Measurements from ENCODE around the gene ANO6. TPM values are rescaled to one million over a fixed set of nuclear protein-coding genes. Genes with fewer than 3 reads are reported as not detected.

ANO6 gene
- total RNA-seq, 1 donor from 2014 or later, result 64.1 TPM

DNA sequence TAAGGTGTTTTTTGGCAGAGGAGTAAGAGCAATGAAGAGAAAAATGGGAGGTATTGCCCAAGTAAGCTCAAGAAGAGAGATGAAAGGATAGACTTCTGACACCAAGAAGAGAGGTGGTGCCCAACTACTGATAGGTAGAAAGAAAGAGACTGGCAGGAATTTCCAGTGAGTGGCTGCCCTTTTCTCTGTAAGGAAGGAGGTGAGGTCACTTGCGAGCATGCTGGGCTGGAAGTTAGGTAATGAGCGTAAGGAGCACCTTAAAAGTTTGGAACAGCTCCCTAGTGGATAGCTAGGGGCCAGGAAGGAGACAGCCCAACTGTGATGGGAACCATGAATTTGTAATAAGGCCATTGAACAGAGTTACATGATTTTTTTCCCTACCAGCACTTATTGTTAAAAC, 127.0 kb downstream of the ANO6 start:
- Histone ChIP-seq H3K27ac (no peak overlapping the region), H3K4me3 (no peak overlapping the region), H3K9me3 (no peaks in the 10 kb centered on the region), H3K27me3 (ENCODE audit: low read depth) (no peaks in the 10 kb centered on the region), H3K36me3 (peaks cover 7% of the 10 kb centered on the region), H3K4me1 (no peaks in the 10 kb centered on the region)
- no peak for DNase-seq
- TF ChIP-seq, protein P1, sequence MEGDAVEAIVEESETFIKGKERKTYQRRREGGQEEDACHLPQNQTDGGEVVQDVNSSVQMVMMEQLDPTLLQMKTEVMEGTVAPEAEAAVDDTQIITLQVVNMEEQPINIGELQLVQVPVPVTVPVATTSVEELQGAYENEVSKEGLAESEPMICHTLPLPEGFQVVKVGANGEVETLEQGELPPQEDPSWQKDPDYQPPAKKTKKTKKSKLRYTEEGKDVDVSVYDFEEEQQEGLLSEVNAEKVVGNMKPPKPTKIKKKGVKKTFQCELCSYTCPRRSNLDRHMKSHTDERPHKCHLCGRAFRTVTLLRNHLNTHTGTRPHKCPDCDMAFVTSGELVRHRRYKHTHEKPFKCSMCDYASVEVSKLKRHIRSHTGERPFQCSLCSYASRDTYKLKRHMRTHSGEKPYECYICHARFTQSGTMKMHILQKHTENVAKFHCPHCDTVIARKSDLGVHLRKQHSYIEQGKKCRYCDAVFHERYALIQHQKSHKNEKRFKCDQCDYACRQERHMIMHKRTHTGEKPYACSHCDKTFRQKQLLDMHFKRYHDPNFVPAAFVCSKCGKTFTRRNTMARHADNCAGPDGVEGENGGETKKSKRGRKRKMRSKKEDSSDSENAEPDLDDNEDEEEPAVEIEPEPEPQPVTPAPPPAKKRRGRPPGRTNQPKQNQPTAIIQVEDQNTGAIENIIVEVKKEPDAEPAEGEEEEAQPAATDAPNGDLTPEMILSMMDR (IDR thresholded peaks at IDR 0.05), result no peak
- intact Hi-C loops (cut with DNase I), result no loop called here
- no peak for ATAC-seq

DNA sequence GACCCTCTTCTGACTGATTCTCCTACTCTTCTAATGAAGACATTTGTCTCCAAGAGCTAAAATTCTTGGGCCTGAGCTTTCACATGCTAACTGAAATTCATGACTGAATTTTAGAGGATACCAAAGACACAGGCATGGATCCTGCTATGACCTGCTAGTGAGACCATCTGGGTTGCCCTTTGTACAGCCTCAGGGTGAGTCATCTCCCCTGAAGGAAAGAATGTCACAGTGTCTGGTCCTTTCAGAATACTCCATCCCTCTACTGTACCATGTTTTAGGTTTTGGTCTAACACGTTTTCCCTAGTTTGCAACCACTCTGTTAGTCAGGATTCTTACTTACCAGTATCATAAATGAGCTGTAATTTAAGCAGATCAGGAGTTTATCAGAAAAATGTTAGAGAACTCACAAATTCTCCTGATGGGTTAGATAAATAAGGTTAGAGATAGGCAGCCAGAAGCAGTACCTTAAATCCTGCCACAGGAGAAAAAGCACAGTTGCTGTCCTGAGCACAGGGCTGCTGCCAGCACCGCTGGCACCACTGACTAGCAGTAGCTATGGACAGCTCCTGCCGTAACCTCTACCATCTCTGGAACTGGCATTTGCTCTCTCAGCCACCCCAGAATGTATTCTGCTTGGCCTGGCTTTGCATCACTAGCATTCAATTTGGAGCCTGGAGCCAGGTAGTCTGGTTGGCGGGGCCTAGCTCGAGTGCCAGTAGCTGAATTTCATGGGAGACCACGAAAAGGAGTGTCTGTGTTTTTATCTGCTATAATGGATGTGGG, 127.6 kb downstream of the ANO6 start:
- Histone ChIP-seq H3K4me3 (no peak overlapping the region), H3K27me3 (ENCODE audit: low read depth) (no peaks in the 10 kb centered on the region), H3K4me1 (no peaks in the 10 kb centered on the region), H3K27ac (no peak overlapping the region), H3K36me3 (peaks cover 13% of the 10 kb centered on the region), H3K9me3 (no peaks in the 10 kb centered on the region)
- TF ChIP-seq, protein P1 (IDR thresholded peaks at IDR 0.05), result no peak
- intact Hi-C loops (cut with DNase I), result no loop called here
- DNase-seq, result no peak
- ATAC-seq, result no peak

DNA sequence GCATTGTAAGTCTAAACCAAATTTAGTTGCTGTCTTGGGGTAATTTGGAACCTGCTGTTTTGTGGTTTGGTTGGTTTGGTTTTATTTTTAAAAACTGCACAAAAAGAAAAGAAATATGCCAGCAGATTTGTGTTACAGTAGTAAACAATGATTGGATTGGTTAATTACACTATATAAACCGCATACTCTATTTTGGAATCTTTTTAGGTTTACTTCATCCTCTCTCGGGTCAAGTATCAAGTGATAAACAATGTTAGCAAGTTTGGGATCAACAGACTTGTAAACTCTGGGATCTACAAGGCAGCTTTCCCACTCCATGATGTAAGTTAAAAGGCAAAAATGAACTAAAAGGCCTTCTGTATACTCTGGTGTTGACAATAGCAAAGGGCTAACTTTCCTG, 132.4 kb downstream of the ANO6 start:
- no peak overlapping the region for H3K4me3 ChIP-seq
- TF ChIP-seq, protein P1 (IDR thresholded peaks at IDR 0.05), result no peak
- H3K36me3 ChIP-seq, result peaks cover 44% of the 10 kb centered on the region
- DNase-seq (no peak), ATAC-seq (no peak)
- H3K9me3 ChIP-seq, result no peaks in the 10 kb centered on the region
- no peaks in the 10 kb centered on the region for H3K27me3 ChIP-seq (ENCODE audit: low read depth)
- no peak overlapping the region for H3K27ac ChIP-seq
- intact Hi-C loops (cut with DNase I), result no loop called here
- no peaks in the 10 kb centered on the region for H3K4me1 ChIP-seq

DNA sequence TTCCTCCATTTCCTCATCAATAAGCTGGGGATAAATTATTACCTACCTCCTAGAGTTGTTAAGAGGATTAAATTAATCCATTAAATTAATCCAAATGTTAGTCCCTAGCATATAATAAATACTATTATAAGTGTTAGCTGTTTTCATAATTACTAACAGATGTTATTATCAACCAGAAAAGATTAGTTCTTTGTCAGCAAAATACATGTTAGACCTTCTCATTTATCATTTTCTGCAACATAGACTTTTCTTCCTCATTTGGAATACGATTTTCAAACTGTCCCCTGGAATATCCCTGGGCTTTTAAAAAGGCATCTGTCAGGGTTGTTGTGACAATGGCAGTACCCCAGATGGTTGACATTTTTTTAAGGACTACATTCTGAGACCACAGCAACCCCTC, 133.1 kb downstream of the ANO6 start:
- H3K4me1 ChIP-seq, result no peaks in the 10 kb centered on the region
- no peaks in the 10 kb centered on the region for H3K27me3 ChIP-seq (ENCODE audit: low read depth)
- ATAC-seq (no peak), DNase-seq (no peak)
- intact Hi-C loops (cut with DNase I), result no loop called here
- TF ChIP-seq, protein P1 (IDR thresholded peaks at IDR 0.05), result no peak
- peaks cover 44% of the 10 kb centered on the region for H3K36me3 ChIP-seq
- H3K9me3 ChIP-seq, result no peaks in the 10 kb centered on the region
- no peak overlapping the region for H3K4me3 ChIP-seq
- H3K27ac ChIP-seq, result no peak overlapping the region

DNA sequence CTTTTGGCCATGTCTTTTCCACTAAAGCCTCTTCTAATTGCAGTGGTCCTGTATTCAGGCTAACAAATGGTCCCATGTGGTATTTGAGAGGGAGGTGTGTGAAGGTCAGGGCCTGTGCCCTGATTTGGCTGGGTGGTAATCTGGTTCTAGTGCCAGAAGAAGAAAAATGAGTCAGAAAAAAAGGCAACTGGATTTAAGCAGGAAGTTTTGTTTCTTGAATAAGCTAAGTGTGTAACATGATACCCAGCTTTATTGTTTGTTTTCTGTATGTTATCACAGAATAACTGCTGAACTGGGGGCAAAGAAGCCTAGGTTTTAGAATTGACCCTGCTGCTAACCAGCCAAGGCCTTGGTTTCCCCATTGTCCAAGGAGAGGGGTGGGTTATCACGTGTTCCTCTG, 134.0 kb downstream of the ANO6 start:
- no peak overlapping the region for H3K4me3 ChIP-seq
- intact Hi-C loops (cut with DNase I), result no loop called here
- no peaks in the 10 kb centered on the region for H3K4me1 ChIP-seq
- H3K27me3 ChIP-seq (ENCODE audit: low read depth), result no peaks in the 10 kb centered on the region
- DNase-seq, result no peak
- no peak overlapping the region for H3K27ac ChIP-seq
- TF ChIP-seq, protein P1 (IDR thresholded peaks at IDR 0.05), result no peak
- peaks cover 44% of the 10 kb centered on the region for H3K36me3 ChIP-seq
- no peak for ATAC-seq
- no peaks in the 10 kb centered on the region for H3K9me3 ChIP-seq

Measured in lower lobe of right lung (tissue), 2 donors.